Testis (tissue), 3 donors: ENCODE results near the gene CYBA. TPM values are rescaled to one million over a fixed set of nuclear protein-coding genes. Genes with fewer than 3 reads are reported as not detected.

Experiments used
- DNase-seq: peaks from one replicate; pipeline ENCODE4 v3.0.0-alpha.2; 2019
- H3K27ac ChIP-seq, 2 donors: fragments of 200-600 bp; sonication (generic); one replicate each; pipeline ENCODE4 v1.5.1; 2019
- H3K27me3 ChIP-seq: fragments of 200-600 bp; sonication (generic); one replicate; pipeline ENCODE4 v1.5.1; 2019
- H3K36me3 ChIP-seq: fragments of 200-600 bp; sonication (generic); one replicate; pipeline ENCODE4 v1.5.1; 2017; ENCODE audit warnings: low read depth; ENCODE audit errors: missing control alignments
- H3K4me1 ChIP-seq: fragments of 200-600 bp; sonication (generic); one replicate; pipeline ENCODE4 v1.5.1; 2019
- H3K4me3 ChIP-seq, 2 donors: fragments of 200-600 bp; sonication (generic); one replicate each; pipeline ENCODE4 v1.5.1; 2017 to 2019
- H3K9me3 ChIP-seq: fragments of 200-600 bp; sonication (generic); one replicate; pipeline ENCODE4 v1.5.1; 2017
- CTCF ChIP-seq, 3 experiments: fragments of 450-650 bp in 2 of 3; fragments of 200-600 bp in 1 of 3; sonication (generic) in 1 of 3; IDR thresholded peaks; one replicate each; pipeline ENCODE4 v1.5.1; 2016 to 2019; ENCODE audit warnings: antibody characterized with exemption in 3 of 3, mild to moderate bottlenecking in 2 of 3, moderate library complexity in 1 of 3
- POLR2A ChIP-seq: fragments of 450-650 bp; IDR thresholded peaks from one replicate; pipeline ENCODE4 v1.6.1; 2017; ENCODE audit warnings: antibody characterized with exemption, mild to moderate bottlenecking, moderate library complexity
- WGBS, 2 donors: methylation state at CpG; one replicate each; pipeline ENCODE4 v1.1.5; 2018; 5-methylcytosine and 5-hydroxymethylcytosine counted together
- intact Hi-C: fragments of 100-400 bp; cut with DNase I; formaldehyde crosslinking; loops from one replicate; pipeline ENCODE4 v1.15.1; 2023; ENCODE audit warnings: low total_unique reads
- polyA plus RNA-seq: library from polyadenylated mRNA; stranded (reverse); fragments of 350-450 nt; fragmentation: Illumina TruSeq; extraction: RNeasy Lipid Tissue Mini Kit (QIAGEN cat#74804); gene quantifications from one replicate; pipeline ENCODE4 v1.2.3, GENCODE V29; 2014; ENCODE audit warnings: low read depth, low replicate concordance; ENCODE audit not compliant: insufficient read depth
- total RNA-seq, 2 donors: library from RNA; depleted of rRNA; stranded (reverse); fragments of >200 nt; gene quantifications; one replicate each; pipeline ENCODE4 v1.2.3, GENCODE V29; 2016

CYBA gene
- total and polyA plus RNA-seq, 3 donors from 2014 or later = 11.7 to 40.0 (median 34.9) TPM

DNA sequence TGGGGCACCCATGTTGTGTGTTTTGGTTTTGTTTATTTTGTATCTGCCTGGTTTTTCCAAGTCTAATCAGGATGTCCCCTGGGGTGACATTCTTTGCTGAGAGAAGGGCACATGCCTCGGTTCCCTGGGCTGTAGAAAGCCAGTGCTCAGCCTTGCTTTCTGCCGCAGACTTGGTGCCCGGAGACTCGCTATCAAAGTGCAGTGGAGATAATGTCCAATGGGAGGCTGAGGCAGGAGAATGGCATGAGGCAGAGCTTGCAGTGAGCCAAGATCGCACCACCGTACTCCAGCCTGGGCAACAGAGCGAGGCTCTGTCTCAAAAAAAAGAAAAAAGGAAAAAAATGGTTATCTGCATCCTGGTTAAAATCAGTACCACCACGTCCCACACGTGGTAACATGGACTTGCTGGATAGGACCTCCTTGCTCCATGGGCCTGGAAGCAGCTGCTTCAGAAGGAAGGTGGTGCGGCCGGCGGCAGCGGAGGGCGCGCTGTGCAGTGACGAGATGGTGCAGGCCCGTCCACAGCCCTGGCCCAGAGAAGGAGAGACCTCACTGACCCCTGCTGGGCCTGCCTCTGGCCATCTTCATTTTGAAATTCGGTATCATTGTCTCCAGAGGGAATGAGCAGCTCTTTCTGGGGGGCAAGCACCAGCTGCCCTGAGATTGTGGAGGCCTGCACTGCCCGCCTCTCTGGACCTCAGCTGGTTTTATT is 31.7 kb downstream of the CYBA start:
- Histone ChIP-seq H3K4me1 (peaks cover 13% of the 10 kb centered on the region), H3K36me3 (no peaks in the 10 kb centered on the region), H3K9me3 (no peaks in the 10 kb centered on the region), H3K27ac (no peak overlapping the region), H3K4me3 (no peak overlapping the region), H3K27me3 (no peaks in the 10 kb centered on the region)
- DNase-seq = no peak
- intact Hi-C loops = no loop called here
- 94 to 95% methylated on average over 14 to 19 of the region's 19 CpGs for WGBS, 2 donors
- TF ChIP-seq CTCF (IDR thresholded peaks at IDR 0.05) (no peak), POLR2A (no peak)

DNA sequence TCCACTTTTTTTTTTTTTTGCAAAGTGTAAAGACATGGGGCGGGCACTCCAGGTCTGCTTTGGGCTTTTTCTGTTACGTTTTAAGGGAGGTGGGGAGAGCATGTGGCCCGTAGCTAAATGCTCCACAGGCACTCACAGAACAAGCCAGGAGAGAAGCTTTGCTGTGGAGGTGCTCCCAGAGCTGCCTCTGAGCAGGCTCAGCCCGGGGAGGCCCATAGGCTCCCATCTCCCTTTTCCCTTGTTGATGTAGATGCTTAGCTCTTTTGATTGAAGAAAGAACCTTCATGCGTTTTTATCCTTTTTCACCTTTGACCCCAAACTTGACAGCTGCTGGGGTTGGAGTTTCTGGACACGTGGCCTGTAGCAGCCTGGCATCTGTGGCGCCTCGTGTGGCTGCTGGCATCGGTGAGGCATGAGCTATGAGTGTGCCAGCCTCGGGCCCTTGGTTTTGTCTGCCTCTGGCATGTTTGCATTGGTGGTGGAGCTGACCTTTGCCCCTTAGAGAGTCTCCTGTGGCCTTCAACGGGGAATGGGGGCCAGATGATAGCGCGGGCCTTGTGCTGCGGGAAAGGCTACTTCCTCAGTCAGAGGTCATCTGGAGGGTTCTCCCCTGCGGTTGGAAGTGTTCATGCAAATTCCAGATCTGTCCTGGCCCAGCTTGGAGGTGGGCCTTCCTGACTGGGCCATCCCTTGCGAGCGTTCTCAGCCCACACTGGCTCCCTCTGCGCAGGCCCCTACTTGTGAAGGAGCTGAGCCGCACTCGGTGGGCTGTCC is 32.5 kb downstream of the CYBA start:
- Histone ChIP-seq H3K4me1 (peaks cover 20% of the 10 kb centered on the region), H3K4me3 (no peak overlapping the region), H3K27ac (no peak overlapping the region), H3K36me3 (no peaks in the 10 kb centered on the region), H3K27me3 (no peaks in the 10 kb centered on the region), H3K9me3 (no peaks in the 10 kb centered on the region)
- intact Hi-C loops = no loop called here
- DNase-seq = no peak
- WGBS, 2 donors = 84 to 88% methylated on average over 17 to 19 of the region's 20 CpGs
- TF ChIP-seq CTCF (IDR thresholded peaks at IDR 0.05) (no peak), POLR2A (no peak)

GRCh38 chr16:88617268-88618031 is 33.4 kb downstream of the CYBA start:
- Histone ChIP-seq H3K27me3 (no peaks in the 10 kb centered on the region), H3K9me3 (no peaks in the 10 kb centered on the region), H3K36me3 (no peaks in the 10 kb centered on the region), H3K4me3 (no peak overlapping the region), H3K4me1 (peaks cover 20% of the 10 kb centered on the region), H3K27ac (no peak overlapping the region)
- WGBS, 2 donors = 93 to 97% methylated on average over 17 to 20 of the region's 20 CpGs
- intact Hi-C loops = no loop called here
- TF ChIP-seq POLR2A = no peak
- TF ChIP-seq CTCF (IDR thresholded peaks at IDR 0.05) = no peak
- DNase-seq = no peak

DNA sequence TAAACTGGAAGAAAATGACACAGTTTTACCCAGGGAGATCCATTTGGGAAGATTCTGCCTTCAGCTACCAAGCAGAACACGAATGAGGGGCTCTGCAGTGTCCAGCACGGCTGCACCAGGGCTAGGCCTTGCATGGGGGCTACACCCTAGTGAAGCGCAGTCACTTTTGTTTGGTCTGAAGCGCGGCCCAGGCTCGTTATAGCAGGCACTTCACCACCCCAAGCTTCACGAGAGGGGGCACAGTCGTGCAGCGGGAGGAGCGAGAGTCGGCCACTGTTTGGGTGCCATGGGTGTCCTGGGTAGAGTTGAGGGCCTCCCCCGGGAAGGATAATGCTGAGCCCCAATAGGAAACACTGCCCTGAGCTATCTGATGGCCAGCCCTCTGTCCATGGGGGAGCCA is 34.1 kb downstream of the CYBA start:
- Histone ChIP-seq H3K27ac (no peak overlapping the region), H3K9me3 (no peaks in the 10 kb centered on the region), H3K4me1 (peaks cover 20% of the 10 kb centered on the region), H3K4me3 (no peak overlapping the region), H3K36me3 (no peaks in the 10 kb centered on the region), H3K27me3 (no peaks in the 10 kb centered on the region)
- intact Hi-C loops = no loop called here
- no peak for TF ChIP-seq POLR2A
- no peak for TF ChIP-seq CTCF (IDR thresholded peaks at IDR 0.05)
- DNase-seq = no peak
- WGBS, 2 donors = 95 to 96% methylated on average over 12 of the region's 12 CpGs
